Keratinocyte (primary cell): ENCODE results near the gene BATF2. TPM values are rescaled to one million over a fixed set of nuclear protein-coding genes. Genes with fewer than 3 reads are reported as not detected.

ENCODE experiments used
- DNase-seq: peaks from one replicate; pipeline ENCODE4 v3.0.0-alpha.2; 2011; ENCODE audit warnings: low read depth, missing footprints, low spot score
- FAIRE-seq: peaks from 2 replicates; lab custom pipeline; 2011; peaks lifted over from hg19 to GRCh38; lab: Jason Lieb, UNC
- H2AFZ ChIP-seq: 2 replicates; pipeline ENCODE4 v1.6.0; 2012; ENCODE audit warnings: low read length, control low read depth, inconsistent platforms; ENCODE audit not compliant: control insufficient read depth
- H3K27ac ChIP-seq: 2 replicates; pipeline ENCODE4 v1.5.1; 2011; ENCODE audit warnings: low read length; ENCODE audit not compliant: control insufficient read depth, insufficient read depth
- H3K27me3 ChIP-seq: 3 replicates; pipeline ENCODE4 v1.6.0; 2011; ENCODE audit warnings: low read length; ENCODE audit not compliant: control insufficient read depth, insufficient read depth; ENCODE audit errors: extremely low read depth
- H3K36me3 ChIP-seq, 2 experiments: 2 replicates in 1 of 2; 3 replicates in 1 of 2; pipeline ENCODE4 v1.5.1; 2011; ENCODE audit warnings: low read length in 2 of 2, mild to moderate bottlenecking in 1 of 2; ENCODE audit not compliant: control insufficient read depth in 2 of 2, insufficient read depth in 2 of 2; ENCODE audit errors: extremely low read depth in 1 of 2
- H3K4me1 ChIP-seq: 3 replicates; pipeline ENCODE4 v1.5.1; 2011; ENCODE audit warnings: low read length; ENCODE audit not compliant: control insufficient read depth, insufficient read depth; ENCODE audit errors: extremely low read depth
- H3K4me2 ChIP-seq: 3 replicates; pipeline ENCODE4 v1.6.0; 2011; ENCODE audit warnings: low read depth, low read length; ENCODE audit not compliant: control insufficient read depth, insufficient read depth; ENCODE audit errors: extremely low read depth
- H3K4me3 ChIP-seq, 3 experiments: fragments of 200-600 bp in 1 of 3; sonication (generic) in 1 of 3; 2 replicates in 2 of 3; 3 replicates in 1 of 3; pipeline ENCODE4 v1.5.1; 2011 to 2016; ENCODE audit warnings: low read length in 3 of 3, mild to moderate bottlenecking in 3 of 3, control low read depth in 2 of 3, inconsistent platforms in 1 of 3, low read depth in 1 of 3, mixed read lengths in 1 of 3, mixed run types in 1 of 3, moderate library complexity in 1 of 3; ENCODE audit not compliant: control insufficient read depth in 2 of 3, insufficient read depth in 2 of 3; ENCODE audit errors: extremely low read depth in 1 of 3
- H3K79me2 ChIP-seq: 2 replicates; pipeline ENCODE4 v1.6.0; 2012; ENCODE audit warnings: low read length; ENCODE audit not compliant: control insufficient read depth, insufficient read depth
- H3K9ac ChIP-seq: 3 replicates; pipeline ENCODE4 v1.6.0; 2011; ENCODE audit warnings: low read length; ENCODE audit not compliant: control insufficient read depth, insufficient read depth; ENCODE audit errors: extremely low read depth
- H3K9me1 ChIP-seq: 3 replicates; pipeline ENCODE4 v1.6.0; 2011; ENCODE audit warnings: low read length; ENCODE audit not compliant: control insufficient read depth, insufficient read depth; ENCODE audit errors: extremely low read depth
- H3K9me3 ChIP-seq: 2 replicates; pipeline ENCODE4 v1.5.1; 2012; ENCODE audit warnings: low read depth, low read length; ENCODE audit not compliant: control insufficient read depth
- H4K20me1 ChIP-seq: 3 replicates; pipeline ENCODE4 v1.6.0; 2011; ENCODE audit warnings: low read length; ENCODE audit not compliant: control insufficient read depth, insufficient read depth; ENCODE audit errors: extremely low read depth
- CTCF ChIP-seq, 3 experiments: IDR thresholded peaks in 1 of 3; conservative IDR thresholded peaks in 1 of 3; optimal IDR thresholded peaks in 1 of 3; 2 replicates in 2 of 3; 3 replicates in 1 of 3; pipeline versions ENCODE3 to v1.5.1; 2011; ENCODE audit warnings: low read length in 3 of 3, mild to moderate bottlenecking in 3 of 3, moderate library complexity in 2 of 3, control low read depth in 1 of 3, inconsistent platforms in 1 of 3; ENCODE audit not compliant: insufficient read depth in 2 of 3; ENCODE audit errors: extremely low read depth in 1 of 3
- EZH2 ChIP-seq: IDR thresholded peaks from one replicate; pipeline ENCODE4 v1.6.1; 2012; ENCODE audit warnings: inconsistent platforms, mild to moderate bottlenecking, low read length, moderate library complexity
- dilution Hi-C: fragments of 300-500 bp; cut with MboI; formaldehyde crosslinking; loops from one replicate; pipeline ENCODE4 v1.7.0; 2020; ENCODE audit warnings: low sequenced_read_pairs; ENCODE audit not compliant: extremely low pct_ligation_motif_present
- polyA plus RNA-seq, 5 experiments: library from polyadenylated mRNA; depleted of rRNA in 3 of 5; stranded (reverse) in 3 of 5; stranded (forward) in 1 of 5; unstranded in 1 of 5; fragments of >200 nt; gene quantifications; 1 replicate in 1 of 5; 2 replicates in 3 of 5; 3 replicates in 1 of 5; pipeline versions ENCODE4 v1.2.1 to v1.2.3, GENCODE V29; 2011 to 2012; ENCODE audit warnings: missing spikeins in 2 of 5, low read depth in 1 of 5, low replicate concordance in 1 of 5

Gene BATF2
- polyA plus RNA-seq, 1 donor (not counting 4 experiments of a cell fraction or from before 2014, with no cell fraction given): 0.10 TPM

GRCh38 chr11:65032216-65032615, 35.4 kb upstream of the BATF2 start:
- dilution Hi-C loops: no loop called here
- no peaks in the 10 kb centered on the region for H3K27me3 ChIP-seq
- H3K9me1 ChIP-seq: no peaks in the 10 kb centered on the region
- H2AFZ ChIP-seq: no peak overlapping the region
- no peaks in the 10 kb centered on the region for H3K9me3 ChIP-seq
- no peaks in the 10 kb centered on the region for H3K79me2 ChIP-seq
- no peak overlapping the region for H3K4me3 ChIP-seq
- no peaks in the 10 kb centered on the region for H4K20me1 ChIP-seq
- peaks cover 4 to 15% of the 10 kb centered on the region in 2 experiments for H3K36me3 ChIP-seq
- H3K4me1 ChIP-seq: peaks cover 7% of the 10 kb centered on the region
- H3K4me2 ChIP-seq: no peak overlapping the region
- TF ChIP-seq CTCF (optimal IDR thresholded peaks at IDR 0.05 in 1 of 3, IDR thresholded peaks at IDR 0.05 in 1 of 3, conservative IDR thresholded peaks at IDR 0.05 in 1 of 3; ENCODE audit: extremely low read depth in 1 of 3, insufficient read depth in 2 of 3, low read length in 3 of 3): no peak
- TF ChIP-seq EZH2: no peak
- DNase-seq (no peak), FAIRE-seq (no peak)
- H3K9ac ChIP-seq: no peak overlapping the region
- no peak overlapping the region for H3K27ac ChIP-seq

GRCh38 chr11:65027213-65028067, 30.7 kb upstream of the BATF2 start, which contains the start of gene SNX15:
Gene SNX15 (plus strand): TSS chr11:65027439. CDS start chr11:65027538, 99 bp downstream.
- H4K20me1 ChIP-seq: no peaks in the 10 kb centered on the region
- dilution Hi-C loops: no loop called here
- no peaks in the 10 kb centered on the region for H3K9me1 ChIP-seq
- H3K79me2 ChIP-seq: no peaks in the 10 kb centered on the region
- H3K9me3 ChIP-seq: no peaks in the 10 kb centered on the region
- peak within 1 kb of the TSS; percentile 78 for H3K9ac ChIP-seq
- TF ChIP-seq EZH2 (no peak), CTCF (optimal IDR thresholded peaks at IDR 0.05 in 1 of 3, IDR thresholded peaks at IDR 0.05 in 1 of 3, conservative IDR thresholded peaks at IDR 0.05 in 1 of 3; ENCODE audit: extremely low read depth in 1 of 3, insufficient read depth in 2 of 3, low read length in 3 of 3) (peak; percentile 25 to 71 (median 35))
- peaks cover 14% of the 10 kb centered on the region for H3K4me1 ChIP-seq
- peak within 1 kb of the TSS; percentile 60 to 80 (median 80) for H3K4me3 ChIP-seq
- peaks cover 0 to 4% of the 10 kb centered on the region in 2 experiments for H3K36me3 ChIP-seq
- peak within 1 kb of the TSS; percentile 67 for H3K27ac ChIP-seq
- DNase-seq (peak; percentile 62), FAIRE-seq (no peak)
- peak within 1 kb of the TSS; percentile 99 for H3K4me2 ChIP-seq
- H3K27me3 ChIP-seq: no peaks in the 10 kb centered on the region
- peak within 1 kb of the TSS; percentile 93 for H2AFZ ChIP-seq
